GM19240 (cell line): Measurements from ENCODE around the gene GFI1.
"Not testable (repeated sequence)": the region's sequence is repeated elsewhere in the genome, so short reads cannot be mapped to it uniquely, and the experiment has no call there.

Source experiments
- DNase-seq: peaks from one replicate; pipeline ENCODE4 v3.0.0; 2011; ENCODE audit warnings: low spot score; ENCODE audit not compliant: insufficient read length

Gene GFI1

DNA sequence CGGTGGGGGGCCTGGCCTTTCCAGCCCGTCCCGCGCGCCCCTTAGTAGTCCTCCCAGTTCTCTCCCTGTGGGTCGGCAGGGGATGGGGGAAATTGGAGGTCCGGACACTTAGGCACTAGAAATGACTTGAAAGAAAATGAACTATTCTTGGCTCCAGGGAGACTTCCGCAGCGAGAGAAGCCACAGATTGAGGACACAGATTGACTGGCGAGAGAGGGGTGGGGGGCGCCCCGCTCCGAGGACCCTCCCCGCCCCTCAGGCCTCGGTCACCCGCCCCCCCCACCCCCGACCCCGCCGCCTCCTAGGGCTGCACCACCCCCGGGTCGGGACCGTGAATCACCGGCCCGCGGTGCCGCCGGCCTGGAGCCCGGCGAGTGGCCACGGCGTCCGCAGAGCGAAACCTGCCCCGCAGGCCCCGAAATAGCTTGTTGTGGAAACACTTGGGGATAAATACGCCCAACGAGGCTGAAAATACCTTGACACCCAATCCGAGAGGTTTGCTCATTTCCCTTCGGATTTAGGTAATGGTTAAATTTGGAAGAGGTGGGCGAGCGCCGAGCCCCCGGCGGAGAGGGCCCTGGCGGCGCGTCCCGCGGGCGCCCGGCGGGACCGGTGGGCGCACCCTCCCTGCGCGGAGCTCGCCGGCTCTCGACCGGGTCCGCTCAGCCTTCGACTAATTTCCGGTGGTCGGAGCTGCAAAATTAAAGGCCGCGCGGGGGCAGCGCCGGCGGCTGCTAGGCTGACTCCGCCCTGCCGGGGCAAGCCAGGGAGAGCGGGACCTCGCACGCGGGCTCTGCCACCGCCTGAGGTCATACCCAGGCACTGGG is at the start of gene GFI1:
Gene GFI1, minus strand, starts transcription at position 675 of the 827 bp plus-strand sequence. CDS start 3,438 bp downstream, outside the sequence.
- no peak for DNase-seq

DNA sequence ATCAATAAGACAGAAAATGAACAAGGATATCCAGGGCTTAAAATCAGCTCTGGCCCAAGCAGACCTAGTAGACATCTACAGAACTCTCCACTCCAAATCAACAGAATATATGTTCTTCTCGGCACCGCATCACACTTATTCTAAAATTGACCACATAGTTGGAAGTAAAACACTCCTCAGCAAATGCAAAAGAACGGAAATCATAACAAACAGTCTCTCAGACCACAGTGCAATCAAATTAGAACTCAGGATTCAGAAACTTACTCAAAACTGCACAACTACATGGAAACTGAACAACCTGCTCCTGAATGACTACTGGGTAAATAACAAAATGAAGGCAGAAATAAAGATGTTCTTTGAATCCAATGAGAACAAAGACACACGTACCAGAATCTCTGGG is 45.6 kb upstream of the GFI1 start:
- DNase-seq, result not testable (repeated sequence)

DNA sequence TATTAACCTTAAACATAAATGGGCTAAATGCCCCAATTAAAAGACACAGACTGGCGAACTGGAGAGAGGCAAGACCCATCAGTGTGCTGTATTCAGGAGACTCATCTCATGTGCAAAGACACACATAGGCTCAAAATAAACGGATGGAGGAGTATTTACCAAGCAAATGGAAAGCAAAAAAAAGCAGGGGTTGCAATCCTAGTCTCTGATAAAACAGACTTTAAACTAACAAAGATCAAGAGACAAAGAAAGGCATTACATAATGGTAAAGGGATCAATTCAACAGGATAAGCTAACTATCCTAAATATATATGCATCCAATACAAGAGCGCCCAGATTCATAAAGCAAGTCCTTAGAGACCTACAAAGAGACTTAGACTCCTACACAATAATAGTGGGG is 45.2 kb upstream of the GFI1 start:
- not testable (repeated sequence) for DNase-seq

DNA sequence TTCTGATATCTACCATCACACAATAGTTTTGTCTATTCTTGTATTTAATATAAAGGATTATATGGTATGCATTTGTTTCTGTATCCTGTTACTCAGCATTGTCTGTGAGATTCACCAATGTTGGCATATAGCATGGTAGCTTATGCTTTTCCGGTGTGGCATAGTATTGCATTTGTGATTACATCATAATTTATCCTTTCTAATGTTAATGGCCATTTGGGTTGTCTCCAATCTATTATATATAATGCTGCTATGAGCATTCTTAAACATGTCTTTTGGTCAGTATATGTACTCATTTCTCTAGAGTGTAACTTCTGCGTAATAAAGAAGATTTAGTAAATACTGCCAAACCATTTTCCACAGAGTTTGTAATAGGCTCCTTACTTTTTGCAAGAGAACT is 40.9 kb upstream of the GFI1 start:
- DNase-seq, result no peak

GRCh38 chr1:92524944-92525590 is 38.3 kb upstream of the GFI1 start:
- not testable (repeated sequence) for DNase-seq

- DNase-seq, result no peak
Observed at GRCh38 chr1:92519043-92519442, 32.3 kb upstream of the GFI1 start.

DNA sequence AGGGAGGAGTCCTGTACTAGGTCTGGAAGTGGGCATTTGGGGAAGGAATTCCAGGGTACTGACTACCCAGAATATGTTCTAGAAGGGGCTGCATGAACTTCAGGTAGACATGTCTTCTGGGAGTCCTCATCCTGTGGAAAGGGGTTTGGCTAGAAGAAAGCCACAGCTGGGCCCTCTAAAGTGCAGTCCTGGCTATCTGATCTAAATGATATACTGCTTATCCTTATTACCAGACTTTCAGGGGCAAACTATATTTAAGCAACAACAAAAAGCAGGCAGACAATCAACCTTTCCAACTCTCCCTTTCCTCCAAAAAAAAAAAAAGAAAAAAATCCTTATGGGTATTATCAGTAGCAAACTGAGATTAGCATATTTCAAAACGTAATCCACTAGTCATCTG is 29.8 kb upstream of the GFI1 start:
- DNase-seq, result no peak

GRCh38 chr1:92515796-92516201 is 29.1 kb upstream of the GFI1 start:
- DNase-seq, result no peak

- DNase-seq, result no peak
Observed at GRCh38 chr1:92511541-92511940, 24.8 kb upstream of the GFI1 start.

- DNase-seq, result no peak
Observed at GRCh38 chr1:92509619-92510018, 22.9 kb upstream of the GFI1 start.

DNA sequence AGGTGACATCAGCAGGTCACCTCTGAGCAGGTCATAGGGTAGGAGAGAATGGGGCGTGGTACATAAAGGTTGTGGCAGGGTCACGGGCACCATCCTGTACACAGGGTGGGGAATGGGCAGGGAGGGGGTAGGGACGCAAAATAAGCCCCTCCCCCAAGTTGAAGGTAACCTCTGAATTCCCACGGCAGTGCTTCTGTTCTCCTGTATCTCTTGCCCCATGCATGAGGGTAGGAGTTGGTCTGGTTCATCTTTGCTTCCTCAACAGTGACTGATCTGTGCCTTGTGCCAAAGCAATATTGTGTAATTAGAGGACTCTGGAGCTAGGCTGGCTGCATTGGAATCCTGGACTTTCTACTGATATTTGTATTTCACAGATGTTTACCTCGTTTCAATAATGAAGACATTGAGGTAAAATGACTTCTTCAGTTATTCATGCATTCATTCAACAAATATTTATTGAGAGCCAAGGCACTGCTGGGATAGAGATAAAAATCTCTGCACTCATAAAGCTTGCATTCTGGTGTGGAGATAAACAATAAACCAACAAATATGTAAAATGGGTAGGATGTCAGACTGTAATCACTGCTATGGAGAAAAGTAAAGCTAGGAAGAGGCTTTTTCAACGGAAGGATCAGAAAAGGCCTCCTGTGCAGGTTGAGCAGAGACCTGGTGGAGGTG is 18.4 kb upstream of the GFI1 start:
- DNase-seq, result no peak

- no peak for DNase-seq
Observed at GRCh38 chr1:92504291-92505014, 17.7 kb upstream of the GFI1 start.

DNA sequence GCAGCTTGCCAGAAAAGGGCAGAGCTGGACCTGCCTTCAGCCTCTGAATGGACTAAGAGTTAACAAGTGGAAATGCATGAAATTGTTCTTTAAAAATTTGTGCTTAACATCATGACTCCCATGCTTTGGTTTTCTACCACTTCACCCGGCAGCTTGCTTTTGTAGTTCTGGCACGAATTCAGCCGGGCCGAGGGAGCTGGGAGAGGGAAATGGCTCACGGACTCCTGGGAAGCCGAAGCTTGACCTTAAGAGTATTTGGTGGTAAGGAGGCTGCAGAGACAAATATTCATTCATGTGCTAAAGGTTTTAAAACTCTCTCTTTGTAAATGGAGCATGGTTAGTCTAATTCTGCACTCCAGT is 17.2 kb upstream of the GFI1 start:
- DNase-seq, result no peak

- no peak for DNase-seq
Observed at GRCh38 chr1:92503043-92503925, 16.6 kb upstream of the GFI1 start.

DNA sequence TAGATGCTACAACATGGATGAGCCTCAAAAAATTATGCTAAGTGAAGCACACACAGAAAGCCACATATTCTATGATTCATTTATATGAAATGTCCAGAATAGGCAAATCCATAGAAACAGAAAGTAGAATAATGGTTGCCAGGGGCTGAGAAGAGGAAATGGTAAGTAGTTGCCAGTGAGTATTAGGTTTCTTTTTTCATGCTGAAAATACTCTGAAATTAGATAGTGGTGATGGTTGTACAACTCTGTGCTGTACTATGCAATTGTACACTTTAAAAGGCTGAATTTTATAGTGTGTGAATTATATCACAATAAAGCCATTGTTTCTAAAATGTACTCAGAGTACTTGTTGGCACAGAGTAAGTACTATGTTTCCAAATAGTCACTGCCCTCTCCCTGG is 15.5 kb upstream of the GFI1 start:
- no peak for DNase-seq

DNA sequence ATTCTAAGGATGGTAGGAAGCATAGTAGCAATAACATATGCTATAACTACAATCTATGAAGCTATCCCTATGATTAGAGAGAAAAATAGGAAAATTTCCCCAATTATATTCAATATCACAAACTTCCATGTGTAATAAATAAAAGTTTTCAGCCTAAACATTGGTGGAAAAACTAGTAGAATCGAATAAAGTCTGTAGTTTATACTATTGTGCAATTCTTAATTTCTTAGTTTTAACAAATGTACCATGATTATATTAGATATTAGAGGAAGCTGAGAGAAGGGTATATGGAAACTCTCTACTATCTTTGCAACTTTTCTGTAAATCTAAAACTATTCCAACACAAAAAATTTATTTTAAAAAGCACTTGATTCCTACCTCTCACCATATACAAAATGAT is 13.8 kb upstream of the GFI1 start:
- DNase-seq, result no peak

- no peak for DNase-seq
Observed at GRCh38 chr1:92495392-92496063, 8.8 kb upstream of the GFI1 start.

DNA sequence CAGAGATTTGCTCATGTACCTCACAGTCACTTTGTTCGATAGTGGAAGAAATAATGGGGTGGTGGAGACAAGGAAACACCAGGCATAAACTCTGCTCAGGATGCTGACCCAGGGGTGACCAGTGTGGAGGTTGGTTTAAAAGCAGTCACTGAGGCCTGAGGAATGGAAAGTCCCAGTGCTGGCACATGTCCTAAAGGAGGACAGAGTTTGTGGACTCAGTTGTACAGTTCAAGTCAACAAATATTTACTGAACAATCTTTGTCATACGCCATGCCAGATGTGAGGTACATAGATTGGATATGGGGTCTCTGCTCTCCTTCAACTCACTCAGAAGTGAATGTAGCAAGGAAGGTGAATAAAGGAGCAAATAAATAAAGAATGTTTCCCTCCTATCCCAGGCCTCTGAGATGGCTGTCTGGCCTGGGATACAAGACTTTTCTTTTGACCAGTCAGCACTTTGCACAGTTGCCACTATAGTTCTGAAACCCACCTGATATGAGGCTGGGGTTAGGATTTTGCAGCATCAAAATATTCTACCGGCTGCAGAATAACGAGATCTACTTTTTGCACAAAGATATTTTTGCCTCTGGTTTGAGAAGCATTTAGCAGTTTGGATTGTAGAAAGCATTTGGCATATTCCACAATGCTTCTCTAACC is 7.9 kb upstream of the GFI1 start:
- DNase-seq, result no peak

- no peak for DNase-seq
Observed at GRCh38 chr1:92493139-92493538, 6.4 kb upstream of the GFI1 start.

GRCh38 chr1:92488832-92489231 is 2.1 kb upstream of the GFI1 start:
- no peak for DNase-seq
